Lower lobe of right lung (tissue), 2 donors: Measurements from ENCODE around the gene SRP14. TPM values are rescaled to one million over a fixed set of nuclear protein-coding genes. Genes with fewer than 3 reads are reported as not detected.

Experiments
- ATAC-seq, 2 donors: fragments of 200-7000 bp; cut with Tn5 transposase; one replicate each; pipeline ENCODE4 v1.9.1; 2020 to 2022; ENCODE audit warnings: mild to moderate bottlenecking in 2 of 2, moderate library complexity in 2 of 2
- DNase-seq: peaks from one replicate; pipeline ENCODE4 v3.0.0-alpha.2; 2020
- H3K27ac ChIP-seq: fragments of 200-600 bp; one replicate; pipeline ENCODE4 v1.8.0; 2022
- H3K27me3 ChIP-seq: fragments of 200-600 bp; one replicate; pipeline ENCODE4 v1.8.0; 2022; ENCODE audit warnings: low read depth
- H3K36me3 ChIP-seq: fragments of 200-600 bp; one replicate; pipeline ENCODE4 v1.8.0; 2022; ENCODE audit warnings: mild to moderate bottlenecking
- H3K4me1 ChIP-seq: fragments of 200-600 bp; one replicate; pipeline ENCODE4 v1.8.0; 2022
- H3K4me3 ChIP-seq: fragments of 200-600 bp; one replicate; pipeline ENCODE4 v1.8.0; 2022; ENCODE audit warnings: mild to moderate bottlenecking
- H3K9me3 ChIP-seq: fragments of 200-600 bp; one replicate; pipeline ENCODE4 v1.8.0; 2022
- intact Hi-C: fragments of 100-400 bp; cut with DNase I; formaldehyde crosslinking; loops from one replicate; pipeline ENCODE4 v1.11.0; 2022
- total RNA-seq: library from RNA; stranded (reverse); fragmentation: NEBNext Ultra II Directional; extraction: Animal tissue kit (Norgen Biotek cat#: 25700); gene quantifications from one replicate; pipeline ENCODE4 v1.2.1, GENCODE V29; 2021
- TF ChIP-seq, protein P1 (sequence below): fragments of 200-600 bp; IDR thresholded peaks from one replicate; pipeline ENCODE4 v1.8.0; 2022; ENCODE audit warnings: antibody characterized with exemption, mild to moderate bottlenecking
- donor health status: DM: no; HTN: yes; CAD: no; lungs with severe emphysema.

Gene SRP14
- total RNA-seq, 1 donor from 2014 or later = 138 TPM

- DNase-seq (no peak), ATAC-seq (no peak)
- Histone ChIP-seq H3K27me3 (no peaks in the 10 kb centered on the region), H3K9me3 (no peaks in the 10 kb centered on the region), H3K4me1 (peaks cover 29% of the 10 kb centered on the region), H3K27ac (no peak overlapping the region), H3K4me3 (no peak overlapping the region), H3K36me3 (peaks cover 9% of the 10 kb centered on the region)
- intact Hi-C loops = no loop called here
- TF ChIP-seq, protein P1, sequence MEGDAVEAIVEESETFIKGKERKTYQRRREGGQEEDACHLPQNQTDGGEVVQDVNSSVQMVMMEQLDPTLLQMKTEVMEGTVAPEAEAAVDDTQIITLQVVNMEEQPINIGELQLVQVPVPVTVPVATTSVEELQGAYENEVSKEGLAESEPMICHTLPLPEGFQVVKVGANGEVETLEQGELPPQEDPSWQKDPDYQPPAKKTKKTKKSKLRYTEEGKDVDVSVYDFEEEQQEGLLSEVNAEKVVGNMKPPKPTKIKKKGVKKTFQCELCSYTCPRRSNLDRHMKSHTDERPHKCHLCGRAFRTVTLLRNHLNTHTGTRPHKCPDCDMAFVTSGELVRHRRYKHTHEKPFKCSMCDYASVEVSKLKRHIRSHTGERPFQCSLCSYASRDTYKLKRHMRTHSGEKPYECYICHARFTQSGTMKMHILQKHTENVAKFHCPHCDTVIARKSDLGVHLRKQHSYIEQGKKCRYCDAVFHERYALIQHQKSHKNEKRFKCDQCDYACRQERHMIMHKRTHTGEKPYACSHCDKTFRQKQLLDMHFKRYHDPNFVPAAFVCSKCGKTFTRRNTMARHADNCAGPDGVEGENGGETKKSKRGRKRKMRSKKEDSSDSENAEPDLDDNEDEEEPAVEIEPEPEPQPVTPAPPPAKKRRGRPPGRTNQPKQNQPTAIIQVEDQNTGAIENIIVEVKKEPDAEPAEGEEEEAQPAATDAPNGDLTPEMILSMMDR = no peak
These were observed 15.5 kb upstream of the SRP14 start for GRCh38 chr15:40054605-40054854.

GRCh38 chr15:40053831-40054604 is 15.0 kb upstream of the SRP14 start:
- peaks cover 9% of the 10 kb centered on the region for H3K36me3 ChIP-seq
- H3K9me3 ChIP-seq = no peaks in the 10 kb centered on the region
- peaks cover 35% of the 10 kb centered on the region for H3K4me1 ChIP-seq
- H3K27me3 ChIP-seq = no peaks in the 10 kb centered on the region
- H3K4me3 ChIP-seq = no peak overlapping the region
- TF ChIP-seq, protein P1 = no peak
- ATAC-seq (no peak), DNase-seq (no peak)
- intact Hi-C loops = no loop called here
- no peak overlapping the region for H3K27ac ChIP-seq

- intact Hi-C loops = no loop called here
- no peak for ATAC-seq
- Histone ChIP-seq H3K27me3 (no peaks in the 10 kb centered on the region), H3K4me3 (no peak overlapping the region), H3K36me3 (peaks cover 9% of the 10 kb centered on the region), H3K4me1 (peaks cover 42% of the 10 kb centered on the region), H3K9me3 (no peaks in the 10 kb centered on the region), H3K27ac (no peak overlapping the region)
- TF ChIP-seq, protein P1 = no peak
- DNase-seq = no peak
These were observed 14.3 kb upstream of the SRP14 start for GRCh38 chr15:40053079-40053830.

DNA sequence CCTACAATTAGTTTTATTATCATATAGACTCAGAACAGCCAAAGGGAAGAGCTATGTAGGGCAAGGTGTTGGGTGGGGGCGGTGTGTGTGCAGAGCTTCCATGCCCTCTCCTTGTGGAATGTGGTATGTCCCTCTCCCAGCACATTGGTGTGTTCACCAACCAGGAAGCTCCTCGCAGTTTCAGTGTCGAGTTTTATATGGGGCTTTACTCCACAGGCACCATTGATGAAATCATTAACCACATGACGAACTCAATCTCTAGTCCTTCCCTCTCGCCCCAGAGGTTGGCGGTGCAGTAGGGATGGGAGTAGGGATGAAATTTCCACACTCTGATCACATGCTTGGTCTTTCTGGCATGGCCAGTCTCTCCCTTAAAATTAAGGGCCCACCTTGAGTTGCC is 13.6 kb upstream of the SRP14 start:
- TF ChIP-seq, protein P1 = no peak
- Histone ChIP-seq H3K9me3 (no peaks in the 10 kb centered on the region), H3K27ac (no peak overlapping the region), H3K4me3 (no peak overlapping the region), H3K36me3 (peaks cover 9% of the 10 kb centered on the region), H3K27me3 (no peaks in the 10 kb centered on the region), H3K4me1 (peaks cover 49% of the 10 kb centered on the region)
- ATAC-seq = no peak
- DNase-seq = no peak
- intact Hi-C loops = no loop called here

GRCh38 chr15:40051616-40052415 is 12.8 kb upstream of the SRP14 start:
- Histone ChIP-seq H3K9me3 (no peaks in the 10 kb centered on the region), H3K4me3 (no peak overlapping the region), H3K4me1 (peaks cover 57% of the 10 kb centered on the region), H3K27ac (no peak overlapping the region), H3K27me3 (no peaks in the 10 kb centered on the region), H3K36me3 (peaks cover 6% of the 10 kb centered on the region)
- ATAC-seq (no peak), DNase-seq (no peak)
- intact Hi-C loops = no loop called here
- TF ChIP-seq, protein P1 = no peak
